ENCODE measurements around the gene FFAR3. TPM values are rescaled to one million over a fixed set of nuclear protein-coding genes. Genes with fewer than 3 reads are reported as not detected.

FFAR3 gene
- total RNA-seq, 1 experiment from 2014 or later: 0.15 TPM

DNA sequence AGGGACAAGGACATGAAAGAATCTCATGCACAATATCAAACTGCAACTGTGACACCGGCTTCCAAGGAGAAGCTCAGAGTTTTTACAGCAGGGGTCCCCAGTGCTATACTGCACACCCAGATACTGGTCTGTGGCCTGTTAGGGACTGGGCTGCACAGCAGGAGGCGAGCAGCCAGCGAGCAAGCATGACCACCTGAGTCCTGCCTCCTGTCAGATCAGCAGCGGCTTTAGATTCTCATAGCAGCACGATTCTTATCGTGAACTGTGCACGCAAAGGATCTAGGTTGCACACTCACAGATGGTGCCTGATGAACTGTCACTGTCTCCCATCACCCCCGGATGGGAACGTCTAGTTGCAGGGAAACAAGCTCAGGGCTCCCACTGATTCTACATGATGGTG, 42.4 kb upstream of the FFAR3 start:
- no peak for TF ChIP-seq EZH2 (IDR thresholded peaks at IDR 0.05; ENCODE audit: borderline replicate concordance, low read depth, low read length, poor library complexity, severe bottlenecking)
- TF ChIP-seq, protein P1, sequence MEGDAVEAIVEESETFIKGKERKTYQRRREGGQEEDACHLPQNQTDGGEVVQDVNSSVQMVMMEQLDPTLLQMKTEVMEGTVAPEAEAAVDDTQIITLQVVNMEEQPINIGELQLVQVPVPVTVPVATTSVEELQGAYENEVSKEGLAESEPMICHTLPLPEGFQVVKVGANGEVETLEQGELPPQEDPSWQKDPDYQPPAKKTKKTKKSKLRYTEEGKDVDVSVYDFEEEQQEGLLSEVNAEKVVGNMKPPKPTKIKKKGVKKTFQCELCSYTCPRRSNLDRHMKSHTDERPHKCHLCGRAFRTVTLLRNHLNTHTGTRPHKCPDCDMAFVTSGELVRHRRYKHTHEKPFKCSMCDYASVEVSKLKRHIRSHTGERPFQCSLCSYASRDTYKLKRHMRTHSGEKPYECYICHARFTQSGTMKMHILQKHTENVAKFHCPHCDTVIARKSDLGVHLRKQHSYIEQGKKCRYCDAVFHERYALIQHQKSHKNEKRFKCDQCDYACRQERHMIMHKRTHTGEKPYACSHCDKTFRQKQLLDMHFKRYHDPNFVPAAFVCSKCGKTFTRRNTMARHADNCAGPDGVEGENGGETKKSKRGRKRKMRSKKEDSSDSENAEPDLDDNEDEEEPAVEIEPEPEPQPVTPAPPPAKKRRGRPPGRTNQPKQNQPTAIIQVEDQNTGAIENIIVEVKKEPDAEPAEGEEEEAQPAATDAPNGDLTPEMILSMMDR (conservative IDR thresholded peaks at IDR 0.05; ENCODE audit: low read depth, low read length): no peak
- CTCF ChIA-PET: no interaction called here
- POLR2A ChIA-PET (ENCODE audit: low non-redundant PET): no interaction called here
- intact Hi-C loops (cut with micrococcal nuclease; ENCODE audit: unreplicated experiment): no loop called here
- H3K36me3 ChIP-seq (ENCODE audit: insufficient read depth, low read length, poor library complexity, severe bottlenecking): no peaks in the 10 kb centered on the region
- no peak overlapping the region for H3K27ac ChIP-seq (ENCODE audit: low read depth, low read length, poor library complexity, severe bottlenecking)
- no peaks in the 10 kb centered on the region for H3K4me1 ChIP-seq (ENCODE audit: insufficient read depth, low read length, poor library complexity, severe bottlenecking)
- no peaks in the 10 kb centered on the region for H3K27me3 ChIP-seq (replicated peaks; ENCODE audit: insufficient read depth, low read depth, low read length, poor library complexity)
- H3K9me3 ChIP-seq (ENCODE audit: low read depth, low read length, poor library complexity, severe bottlenecking): no peaks in the 10 kb centered on the region
- DNase-seq (ENCODE audit: low spot score): no peak
- no TSS peak for BruUV-seq (replicated peaks)
- no peak overlapping the region for H3K4me3 ChIP-seq (ENCODE audit: low read depth, low read length, poor library complexity, severe bottlenecking)

DNA sequence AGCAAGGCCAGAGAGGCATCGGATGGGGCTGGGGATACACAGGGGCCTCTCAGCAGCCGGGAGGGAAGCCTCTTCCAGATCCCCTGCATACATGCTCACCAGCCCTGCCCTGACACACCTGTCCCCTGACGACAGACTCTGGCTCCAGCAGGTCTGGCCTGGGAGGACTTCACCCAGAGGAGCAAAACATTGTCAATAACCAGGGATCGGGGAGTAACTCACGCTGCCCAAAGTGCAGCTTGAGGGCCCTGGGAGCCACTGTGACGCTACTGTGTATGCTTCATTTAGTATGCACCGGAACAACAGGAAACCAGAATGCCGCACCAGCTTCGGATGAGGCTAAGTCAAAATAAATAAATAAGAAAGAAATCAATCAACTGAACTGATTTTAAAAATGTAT, 41.7 kb upstream of the FFAR3 start:
- H3K36me3 ChIP-seq (ENCODE audit: insufficient read depth, low read length, poor library complexity, severe bottlenecking): no peaks in the 10 kb centered on the region
- BruUV-seq (replicated peaks): no TSS peak
- CTCF ChIA-PET: no interaction called here

DNA sequence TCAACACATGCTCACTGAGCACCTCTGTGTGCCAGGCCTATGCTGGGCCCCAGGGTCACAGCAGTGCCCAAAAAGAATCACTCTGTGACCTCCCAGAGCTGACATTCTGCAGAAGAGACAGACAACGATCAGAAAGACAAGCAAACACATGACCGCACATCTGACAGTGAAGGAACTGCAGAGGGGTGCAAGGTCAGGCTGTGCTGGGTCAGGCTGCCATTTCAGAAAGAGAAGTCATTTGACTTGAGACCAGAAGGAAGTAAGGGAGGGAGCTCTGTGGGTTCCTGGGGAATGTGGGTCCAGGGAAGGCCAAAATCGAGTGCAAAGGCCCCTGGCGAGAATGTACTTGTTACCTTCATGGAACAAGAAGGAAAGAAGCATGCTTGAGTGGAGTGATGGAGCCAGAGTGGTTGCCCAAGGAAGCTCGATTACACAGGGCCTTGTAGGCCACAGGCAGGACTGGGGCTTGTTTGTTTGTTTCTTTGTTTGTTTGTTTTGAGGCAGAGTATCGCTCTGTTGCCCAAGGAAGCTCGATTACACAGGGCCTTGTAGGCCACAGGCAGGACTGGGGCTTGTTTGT, 40.7 kb upstream of the FFAR3 start:
- H3K9me3 ChIP-seq (ENCODE audit: low read depth, low read length, poor library complexity, severe bottlenecking): no peaks in the 10 kb centered on the region

More for the DNA sequence above, 41.7 kb upstream of the FFAR3 start:
- no peak for DNase-seq (ENCODE audit: low spot score)
- no peaks in the 10 kb centered on the region for H3K4me1 ChIP-seq (ENCODE audit: insufficient read depth, low read length, poor library complexity, severe bottlenecking)
- H3K9me3 ChIP-seq (ENCODE audit: low read depth, low read length, poor library complexity, severe bottlenecking): no peaks in the 10 kb centered on the region
- intact Hi-C loops (cut with micrococcal nuclease; ENCODE audit: unreplicated experiment): no loop called here
- TF ChIP-seq EZH2 (IDR thresholded peaks at IDR 0.05; ENCODE audit: borderline replicate concordance, low read depth, low read length, poor library complexity, severe bottlenecking): no peak
- TF ChIP-seq, protein P1 (conservative IDR thresholded peaks at IDR 0.05; ENCODE audit: low read depth, low read length): no peak
- no peaks in the 10 kb centered on the region for H3K27me3 ChIP-seq (replicated peaks; ENCODE audit: insufficient read depth, low read depth, low read length, poor library complexity)
- POLR2A ChIA-PET (ENCODE audit: low non-redundant PET): no interaction called here
- H3K4me3 ChIP-seq (ENCODE audit: low read depth, low read length, poor library complexity, severe bottlenecking): no peak overlapping the region
- H3K27ac ChIP-seq (ENCODE audit: low read depth, low read length, poor library complexity, severe bottlenecking): no peak overlapping the region

More for the DNA sequence above, 40.7 kb upstream of the FFAR3 start:
- no peaks in the 10 kb centered on the region for H3K27me3 ChIP-seq (replicated peaks; ENCODE audit: insufficient read depth, low read depth, low read length, poor library complexity)
- no peaks in the 10 kb centered on the region for H3K4me1 ChIP-seq (ENCODE audit: insufficient read depth, low read length, poor library complexity, severe bottlenecking)
- no peaks in the 10 kb centered on the region for H3K36me3 ChIP-seq (ENCODE audit: insufficient read depth, low read length, poor library complexity, severe bottlenecking)
- ChIA-PET CTCF (no interaction called here), POLR2A (ENCODE audit: low non-redundant PET) (no interaction called here)
- intact Hi-C loops (cut with micrococcal nuclease; ENCODE audit: unreplicated experiment): no loop called here
- H3K27ac ChIP-seq (ENCODE audit: low read depth, low read length, poor library complexity, severe bottlenecking): no peak overlapping the region
- H3K4me3 ChIP-seq (ENCODE audit: low read depth, low read length, poor library complexity, severe bottlenecking): no peak overlapping the region
- TF ChIP-seq, protein P1 (conservative IDR thresholded peaks at IDR 0.05; ENCODE audit: low read depth, low read length): no peak
- TF ChIP-seq EZH2 (IDR thresholded peaks at IDR 0.05; ENCODE audit: borderline replicate concordance, low read depth, low read length, poor library complexity, severe bottlenecking): no peak
- BruUV-seq (replicated peaks): no TSS peak
- DNase-seq (ENCODE audit: low spot score): no peak
